T follicular helper cell (primary cell): Measurements from ENCODE around the gene KIRREL3.

Experiments
- DNase-seq: peaks from one replicate; pipeline ENCODE4 v3.0.0-alpha.2; 2020; ENCODE audit warnings: low read depth

The KIRREL3 gene

GRCh38 chr11:126829716-126830115 is 170.9 kb downstream of the KIRREL3 start:
- no peak for DNase-seq

DNA sequence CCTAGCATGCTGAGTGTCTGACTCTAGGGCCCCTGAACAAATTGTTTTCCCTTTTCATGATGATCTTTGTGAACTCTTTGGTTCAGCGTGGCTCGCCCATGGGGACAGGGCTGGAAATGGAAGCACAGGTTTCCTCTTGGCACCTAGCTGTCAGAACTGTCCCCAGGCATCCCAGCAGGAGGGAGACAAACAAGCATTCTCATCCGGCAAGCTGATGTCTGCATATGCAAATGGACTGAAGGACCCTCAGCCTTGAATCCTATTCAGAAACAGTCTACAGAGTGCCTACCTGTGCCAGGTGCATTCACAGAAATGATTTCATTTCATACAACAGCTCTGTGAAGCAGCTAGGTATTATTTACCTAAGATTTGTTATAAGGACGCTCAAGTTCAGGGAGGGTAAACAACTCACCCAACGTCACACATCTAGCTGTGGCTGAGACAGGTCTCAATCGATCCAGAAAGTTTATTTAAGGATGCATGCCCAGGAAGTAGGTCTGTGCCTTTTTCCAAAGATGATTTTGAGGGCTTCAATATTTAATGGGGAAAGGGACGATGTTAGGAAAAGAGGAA is 176.4 kb downstream of the KIRREL3 start:
- DNase-seq = no peak

DNA sequence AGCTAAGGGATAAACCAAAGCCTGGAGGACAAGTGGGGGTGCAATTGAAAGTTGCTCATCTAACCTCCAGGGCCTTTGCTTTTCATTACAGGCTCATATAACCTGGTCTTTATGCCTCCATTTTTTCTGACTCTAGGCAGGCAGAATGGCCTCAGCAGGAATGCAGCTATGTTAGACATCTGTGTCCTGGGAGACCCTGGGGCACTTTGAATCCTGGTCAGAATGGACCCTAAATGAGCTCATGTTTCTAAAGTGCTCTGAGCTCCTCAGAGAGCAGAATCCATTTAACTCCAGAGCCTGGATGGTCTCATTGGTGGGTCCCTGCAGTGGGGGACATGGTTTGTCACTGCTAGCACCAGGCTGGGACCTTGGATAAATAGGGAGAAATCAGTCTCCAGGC is 177.3 kb downstream of the KIRREL3 start:
- no peak for DNase-seq

GRCh38 chr11:126821827-126822226 is 178.7 kb downstream of the KIRREL3 start:
- DNase-seq = no peak

- no peak for DNase-seq
Observed at GRCh38 chr11:126819194-126819593, 181.4 kb downstream of the KIRREL3 start.

DNA sequence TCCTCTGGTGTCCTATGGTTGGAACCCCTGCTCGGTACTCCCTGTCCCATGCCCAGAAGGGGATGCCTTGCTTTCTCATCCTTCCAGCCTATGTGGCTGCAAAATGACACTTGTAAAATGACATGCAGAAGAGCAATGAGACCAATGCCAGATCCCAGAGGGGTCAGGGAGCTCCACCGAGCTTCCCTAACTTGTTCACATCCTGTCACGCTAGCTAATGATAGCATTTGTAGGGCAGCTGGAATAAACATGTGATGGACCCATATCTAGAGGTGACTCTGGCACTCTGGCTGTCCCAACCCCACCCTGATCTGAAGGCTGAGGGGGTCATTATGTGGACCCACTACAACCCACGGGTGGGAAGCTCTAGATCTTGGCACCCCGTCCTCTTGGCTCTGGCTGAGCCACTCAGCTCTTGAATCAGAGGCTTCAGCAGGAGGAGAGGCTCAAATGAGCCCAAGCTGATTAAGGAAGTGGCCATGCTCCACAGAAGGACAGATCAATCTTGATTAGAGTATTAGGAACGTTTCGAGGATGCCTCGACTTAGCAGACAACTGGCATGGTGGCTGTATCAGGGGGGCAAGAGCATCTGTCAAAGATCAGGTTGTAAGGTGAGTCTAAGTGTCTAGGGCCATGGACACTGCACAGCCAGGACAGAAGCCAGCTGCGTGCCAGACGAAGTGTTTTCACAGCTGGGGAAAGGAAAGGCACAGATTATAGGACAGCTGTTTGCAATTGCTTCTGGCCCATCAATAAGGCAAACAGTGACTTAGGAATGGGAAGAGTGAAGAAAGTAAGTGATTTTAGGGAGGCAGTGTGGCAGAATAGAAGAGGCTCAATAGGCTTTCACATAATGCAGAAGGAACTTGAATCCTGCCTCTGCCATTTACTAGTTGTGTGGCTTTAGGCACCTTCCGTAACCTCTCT is 182.8 kb downstream of the KIRREL3 start:
- no peak for DNase-seq

DNA sequence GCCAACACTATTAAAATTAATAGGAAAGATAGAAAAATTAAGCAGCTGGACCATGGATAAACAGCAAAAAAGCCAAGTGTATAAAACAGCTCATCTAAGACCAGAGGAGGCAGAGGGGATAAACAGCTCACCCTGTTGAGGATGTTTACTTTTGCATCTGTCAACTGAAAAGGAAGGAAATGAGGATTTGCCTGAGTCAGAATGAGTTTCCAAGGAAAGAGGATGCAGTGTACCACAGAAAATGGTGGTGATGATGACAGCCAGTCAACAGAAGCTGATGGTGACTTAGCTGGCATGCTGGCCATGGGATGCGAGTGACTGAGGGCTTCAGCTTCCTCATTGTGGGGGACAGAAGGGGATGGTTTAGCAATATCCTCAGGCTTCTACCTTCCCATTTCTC is 183.5 kb downstream of the KIRREL3 start:
- no peak for DNase-seq

DNA sequence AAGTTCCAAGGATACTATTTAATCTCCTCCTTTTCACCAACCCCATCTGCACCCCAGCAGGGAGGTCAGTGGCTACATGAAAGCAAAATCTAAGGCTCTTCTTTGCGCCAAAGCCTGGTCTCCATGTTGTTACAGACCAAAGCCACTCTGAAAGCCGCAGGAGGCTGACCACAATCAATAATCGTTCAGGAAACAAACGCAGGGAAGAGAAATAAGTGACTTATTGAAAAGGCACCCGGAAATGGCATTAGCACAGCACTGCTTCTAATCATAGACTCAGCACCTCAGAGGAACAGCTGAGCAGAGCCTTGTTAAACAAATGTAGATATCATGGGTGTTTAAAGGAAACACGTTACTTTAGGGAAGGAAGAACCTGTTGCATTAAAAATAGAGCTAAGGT is 183.9 kb downstream of the KIRREL3 start:
- DNase-seq = no peak

DNA sequence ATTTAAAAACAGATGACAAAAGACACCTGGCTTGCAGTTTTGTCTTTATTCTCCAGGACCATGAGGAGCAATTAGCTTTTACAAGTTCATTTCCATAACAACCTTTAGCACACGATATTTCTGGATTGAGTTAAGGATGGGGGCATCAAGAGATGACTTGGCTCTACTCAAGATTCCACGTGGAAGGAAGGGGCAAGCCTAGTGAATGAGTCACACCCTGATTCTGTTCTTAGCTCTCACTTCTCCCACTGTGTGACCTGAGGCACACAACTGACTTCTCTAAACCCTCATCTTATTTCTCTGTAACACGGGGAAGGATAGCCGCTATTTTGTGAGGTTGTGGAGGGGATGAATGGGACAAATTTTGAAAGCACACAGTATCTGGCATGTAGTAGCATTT is 185.5 kb downstream of the KIRREL3 start:
- DNase-seq = no peak

DNA sequence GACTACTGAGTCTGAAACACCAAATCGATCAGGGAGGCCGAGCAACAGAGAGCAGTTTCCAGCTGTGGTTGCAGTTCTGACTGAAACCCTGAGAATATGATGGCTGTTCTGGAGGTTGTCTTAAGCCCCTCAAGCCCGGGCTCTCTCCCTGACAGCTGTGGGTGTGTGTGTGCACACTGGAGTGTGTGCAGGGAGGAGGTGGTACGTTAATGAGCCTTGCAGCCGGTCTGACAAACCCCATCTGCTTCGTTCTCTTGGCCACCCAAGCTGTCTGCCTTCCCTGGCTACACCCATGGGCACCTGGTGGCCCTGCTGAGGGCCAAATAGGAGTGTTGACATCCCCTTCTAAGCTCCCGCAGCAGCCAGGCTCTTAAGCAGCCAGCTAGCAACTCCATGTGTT is 189.8 kb downstream of the KIRREL3 start:
- DNase-seq = no peak

DNA sequence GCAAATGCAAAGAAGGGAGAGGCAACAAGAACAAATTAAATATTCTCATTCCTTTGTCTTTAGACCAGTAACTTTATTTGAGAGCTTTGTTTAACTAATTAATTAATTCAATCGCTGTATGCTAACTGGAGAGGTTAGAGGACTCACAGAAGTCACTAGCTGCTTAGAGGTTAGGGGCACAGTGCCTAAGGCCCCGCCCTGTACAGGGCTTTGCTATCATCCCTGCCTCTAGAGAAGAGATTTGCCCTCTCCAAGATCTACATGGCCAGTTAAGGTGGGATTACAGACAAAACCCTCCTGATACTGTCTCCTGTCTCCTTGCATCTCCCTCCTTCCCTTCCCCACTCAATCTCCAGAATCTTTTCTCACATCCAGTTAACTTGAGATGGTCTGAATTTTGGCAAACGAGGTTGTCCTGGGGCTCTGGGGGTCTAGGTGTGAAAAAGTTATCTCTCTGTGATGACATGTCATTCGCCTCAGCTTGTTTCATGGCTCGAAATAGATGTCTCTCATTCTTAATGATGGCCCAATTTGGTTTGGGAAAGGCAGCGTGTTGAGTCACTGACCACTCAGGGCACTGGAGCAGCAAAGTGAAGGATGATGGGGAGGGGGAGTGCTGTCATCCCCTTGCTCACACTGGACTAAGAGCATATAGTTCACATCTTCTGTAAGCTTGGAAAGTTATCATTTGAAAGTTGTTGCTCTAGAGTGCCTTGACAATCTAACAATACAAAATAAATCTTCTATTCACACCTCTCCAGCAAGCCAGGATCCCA is 190.9 kb downstream of the KIRREL3 start:
- no peak for DNase-seq

DNA sequence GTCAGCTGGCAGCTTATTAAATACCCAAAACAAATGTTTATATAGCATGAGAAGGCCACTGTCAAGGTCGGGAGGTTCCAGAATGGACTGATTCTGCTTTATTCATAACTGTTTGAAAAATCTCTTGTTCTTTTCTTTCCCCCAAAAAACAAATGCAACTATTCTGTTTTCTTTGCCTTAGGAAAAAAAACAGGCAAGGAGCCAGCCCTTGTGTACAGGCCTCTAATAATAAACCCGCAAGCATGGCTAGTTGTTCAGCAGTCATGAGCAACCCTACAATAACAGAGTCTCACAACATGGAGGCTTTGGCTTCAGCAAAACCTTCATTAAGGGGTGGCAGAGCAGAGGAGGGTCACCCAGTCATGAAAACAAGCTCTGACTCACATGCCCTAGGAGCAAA is 191.7 kb downstream of the KIRREL3 start:
- DNase-seq = no peak

DNA sequence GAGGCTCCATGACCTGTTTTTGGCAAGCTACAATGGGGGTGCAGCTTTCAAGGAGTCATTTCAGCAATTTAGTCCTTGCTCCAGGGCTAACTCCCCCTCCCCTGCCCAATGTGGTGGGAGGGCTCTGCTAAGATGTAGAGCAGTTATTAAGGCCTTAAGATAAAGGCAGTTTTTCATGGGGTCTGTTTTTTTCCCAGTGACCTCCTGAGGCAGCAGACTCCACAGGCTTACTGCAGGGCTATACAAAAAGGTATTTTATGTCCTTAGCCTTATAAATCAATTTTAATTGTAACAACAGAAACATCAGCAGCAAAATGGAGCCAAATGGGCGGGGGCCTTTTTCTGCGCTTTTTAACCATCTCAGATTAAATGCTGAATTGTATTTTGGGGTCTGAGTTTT is 192.3 kb downstream of the KIRREL3 start:
- no peak for DNase-seq

DNA sequence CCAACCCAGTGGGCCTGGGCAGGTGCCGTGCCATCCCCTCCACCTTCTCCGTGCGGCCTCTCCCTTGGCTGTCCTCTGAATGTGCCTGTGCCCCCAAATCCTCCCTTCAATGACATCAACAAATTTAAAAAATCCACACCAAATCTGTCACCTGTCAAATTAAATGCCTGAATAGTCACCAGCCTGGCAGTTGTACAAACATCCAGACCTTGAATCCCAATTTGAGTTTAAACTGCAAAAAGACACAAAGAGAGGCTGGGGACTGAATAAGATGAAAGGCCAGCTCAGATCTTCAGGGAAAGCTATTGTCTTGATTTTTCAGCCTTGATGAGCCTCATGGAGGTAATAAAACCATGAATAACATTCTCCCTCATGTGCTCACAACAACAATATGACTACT is 194.7 kb downstream of the KIRREL3 start:
- DNase-seq = no peak

GRCh38 chr11:126804363-126804762 is 196.2 kb downstream of the KIRREL3 start:
- no peak for DNase-seq

- DNase-seq = no peak
Observed at GRCh38 chr11:126800009-126800408, 200.6 kb downstream of the KIRREL3 start.

DNA sequence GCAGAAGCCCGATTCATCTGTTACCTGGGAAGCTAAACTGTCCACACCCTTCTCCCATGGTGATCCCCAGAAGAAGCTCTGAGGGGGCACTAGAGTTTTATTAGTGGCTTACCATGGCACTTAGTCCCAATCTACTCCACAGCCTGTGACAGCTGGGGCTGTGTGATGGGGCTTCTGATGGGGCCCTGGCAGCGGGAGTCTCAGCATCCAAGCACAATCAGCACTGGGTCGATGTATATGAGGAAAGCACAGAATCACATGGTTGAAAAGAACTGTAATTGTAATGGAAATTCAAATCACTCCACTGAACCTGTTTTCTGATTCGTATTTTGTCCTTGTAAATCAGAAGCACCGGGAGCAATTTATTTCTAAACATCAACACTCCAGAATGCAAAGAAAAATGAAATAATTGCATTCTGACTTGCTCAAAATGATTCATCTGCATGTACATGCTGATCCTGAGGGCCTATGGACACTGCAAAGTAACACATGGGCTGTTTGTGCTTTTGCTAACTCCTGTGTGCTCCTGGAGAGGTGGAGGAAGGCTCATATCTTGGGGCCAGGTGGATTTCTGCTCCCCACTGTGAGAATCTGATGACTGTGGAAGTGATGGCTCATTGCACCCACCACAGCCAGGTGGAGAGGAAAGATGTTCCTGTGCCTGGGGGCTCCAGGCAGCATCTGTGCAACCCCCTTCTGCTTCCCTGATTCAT is 203.0 kb downstream of the KIRREL3 start:
- DNase-seq = no peak

- no peak for DNase-seq
Observed at GRCh38 chr11:126793596-126793995, 207.0 kb downstream of the KIRREL3 start.

- DNase-seq = no peak
Observed at GRCh38 chr11:126791991-126792390, 208.6 kb downstream of the KIRREL3 start.

DNA sequence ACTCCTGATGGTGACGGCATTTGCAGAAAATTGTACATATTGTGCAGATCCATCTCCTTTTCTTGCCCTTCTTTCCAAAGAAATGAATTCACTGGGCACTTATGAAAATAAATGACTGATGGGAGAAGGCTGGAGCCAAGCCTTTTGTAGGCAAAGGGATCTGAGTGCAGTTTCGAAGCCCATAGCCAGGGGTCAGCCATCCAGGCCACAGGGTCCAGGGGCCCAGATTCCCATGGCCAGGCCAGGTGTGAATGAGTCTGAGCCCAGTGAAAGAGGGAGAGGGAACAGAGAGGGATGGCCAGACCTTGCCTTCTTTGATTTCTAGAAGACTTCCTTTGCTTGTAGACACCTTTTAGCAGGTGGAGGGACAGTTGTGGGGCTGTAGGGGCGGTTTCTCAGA is 209.1 kb downstream of the KIRREL3 start:
- no peak for DNase-seq

DNA sequence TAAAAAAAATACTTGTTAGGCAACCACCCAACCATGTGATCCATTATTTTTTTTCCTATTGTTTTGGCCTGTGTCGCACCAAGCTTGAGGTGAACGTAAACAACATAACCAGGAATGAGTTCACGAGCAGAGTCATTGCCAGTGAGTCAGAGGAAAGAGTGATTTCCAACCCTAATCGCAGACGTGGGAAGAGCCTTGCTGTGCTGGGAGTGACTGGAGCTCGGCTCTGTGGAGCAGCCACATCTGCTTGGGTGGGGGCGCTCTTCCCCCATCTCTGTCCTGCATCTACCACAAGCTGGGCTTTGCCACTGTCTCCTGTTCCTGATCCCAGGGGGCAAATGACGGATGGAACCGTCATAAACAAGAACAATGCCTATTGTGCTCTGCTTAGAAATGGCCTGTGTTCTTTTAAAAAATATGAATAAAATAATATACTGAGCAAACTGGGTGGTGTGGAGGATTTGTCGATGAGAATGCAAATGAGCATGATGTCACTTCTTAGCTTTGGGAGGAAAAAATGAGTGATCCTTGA is 210.0 kb downstream of the KIRREL3 start:
- DNase-seq = no peak

- DNase-seq = no peak
Observed at GRCh38 chr11:126782810-126783209, 217.8 kb downstream of the KIRREL3 start.
